NCI-H2196 (cell line): Measurements from ENCODE around the gene FZD2.
"Not testable (repeated sequence)": the region's sequence is repeated elsewhere in the genome, so short reads cannot be mapped to it uniquely, and the experiment has no call there.

Experiments used
- DNase-seq: peaks from one replicate; lab custom pipeline; 2025; ENCODE audit not compliant: unreplicated experiment; lab: John Stamatoyannopoulos, UW

The FZD2 gene

GRCh38 chr17:44575403-44575802 is 18.1 kb downstream of the FZD2 start:
- no peak for DNase-seq

- DNase-seq = no peak
Measured at GRCh38 chr17:44578947-44579346, 21.7 kb downstream of the FZD2 start.

- DNase-seq = peak; percentile 31
Measured at GRCh38 chr17:44581868-44582267, 24.6 kb downstream of the FZD2 start.

GRCh38 chr17:44584443-44584842 is 27.2 kb downstream of the FZD2 start:
- no peak for DNase-seq

GRCh38 chr17:44585315-44585714 is 28.0 kb downstream of the FZD2 start:
- DNase-seq = no peak

GRCh38 chr17:44587339-44587738 is 30.1 kb downstream of the FZD2 start:
- peak; percentile 64 for DNase-seq

- no peak for DNase-seq
Measured at GRCh38 chr17:44589316-44590071, 32.2 kb downstream of the FZD2 start.

GRCh38 chr17:44590072-44590462 is 32.8 kb downstream of the FZD2 start:
- DNase-seq = not testable (repeated sequence)

- not testable (repeated sequence) for DNase-seq
Measured at GRCh38 chr17:44590762-44591161, 33.5 kb downstream of the FZD2 start.

- no peak for DNase-seq
Measured at GRCh38 chr17:44591206-44591605, 33.9 kb downstream of the FZD2 start.

GRCh38 chr17:44593156-44593555 is 35.9 kb downstream of the FZD2 start:
- no peak for DNase-seq

- DNase-seq = no peak
Measured at GRCh38 chr17:44595216-44595775, 38.0 kb downstream of the FZD2 start.

GRCh38 chr17:44598329-44598728 is 41.0 kb downstream of the FZD2 start:
- no peak for DNase-seq

GRCh38 chr17:44598932-44599297 is 41.6 kb downstream of the FZD2 start:
- no peak for DNase-seq

GRCh38 chr17:44599298-44600175 is 42.3 kb downstream of the FZD2 start:
- peak; percentile 34 for DNase-seq

- no peak for DNase-seq
Measured at GRCh38 chr17:44601539-44601938, 44.3 kb downstream of the FZD2 start.

GRCh38 chr17:44601973-44602372 is 44.7 kb downstream of the FZD2 start:
- no peak for DNase-seq

- DNase-seq = peak; percentile 30
Measured at GRCh38 chr17:44602390-44602789, 45.1 kb downstream of the FZD2 start.

- DNase-seq = no peak
Measured at GRCh38 chr17:44602970-44603369, 45.7 kb downstream of the FZD2 start.

GRCh38 chr17:44604116-44604761 is 47.0 kb downstream of the FZD2 start:
- no peak for DNase-seq

GRCh38 chr17:44604768-44605485 is 47.6 kb downstream of the FZD2 start:
- no peak for DNase-seq
